Fibroblast of the aortic adventitia (primary cell): ENCODE results near the gene LGALS4. TPM values are rescaled to one million over a fixed set of nuclear protein-coding genes. Genes with fewer than 3 reads are reported as not detected.
"Not testable (repeated sequence)": the region's sequence is repeated elsewhere in the genome, so short reads cannot be mapped to it uniquely, and the experiment has no call there.

Experiments
- DNase-seq: peaks from one replicate; pipeline ENCODE4 v3.0.0-alpha.2; 2010; ENCODE audit warnings: low read depth
- H3K4me3 ChIP-seq: 2 replicates; pipeline ENCODE4 v1.5.1; 2011; ENCODE audit warnings: low read depth, mild to moderate bottlenecking, control low read depth, low read length, moderate library complexity
- total RNA-seq: library from RNA; depleted of rRNA; stranded (reverse); fragments of >200 nt; gene quantifications from 2 replicates; pipeline ENCODE4 v1.2.3, GENCODE V29; 2012; ENCODE audit warnings: low replicate concordance
- TF ChIP-seq, protein P1 (sequence below): IDR thresholded peaks from 2 replicates; pipeline ENCODE4 v1.5.1; 2011; ENCODE audit warnings: mild to moderate bottlenecking, low read length, control low read depth, inconsistent platforms; ENCODE audit not compliant: insufficient read depth

The LGALS4 gene
- total RNA-seq, 1 donor: not detected

DNA sequence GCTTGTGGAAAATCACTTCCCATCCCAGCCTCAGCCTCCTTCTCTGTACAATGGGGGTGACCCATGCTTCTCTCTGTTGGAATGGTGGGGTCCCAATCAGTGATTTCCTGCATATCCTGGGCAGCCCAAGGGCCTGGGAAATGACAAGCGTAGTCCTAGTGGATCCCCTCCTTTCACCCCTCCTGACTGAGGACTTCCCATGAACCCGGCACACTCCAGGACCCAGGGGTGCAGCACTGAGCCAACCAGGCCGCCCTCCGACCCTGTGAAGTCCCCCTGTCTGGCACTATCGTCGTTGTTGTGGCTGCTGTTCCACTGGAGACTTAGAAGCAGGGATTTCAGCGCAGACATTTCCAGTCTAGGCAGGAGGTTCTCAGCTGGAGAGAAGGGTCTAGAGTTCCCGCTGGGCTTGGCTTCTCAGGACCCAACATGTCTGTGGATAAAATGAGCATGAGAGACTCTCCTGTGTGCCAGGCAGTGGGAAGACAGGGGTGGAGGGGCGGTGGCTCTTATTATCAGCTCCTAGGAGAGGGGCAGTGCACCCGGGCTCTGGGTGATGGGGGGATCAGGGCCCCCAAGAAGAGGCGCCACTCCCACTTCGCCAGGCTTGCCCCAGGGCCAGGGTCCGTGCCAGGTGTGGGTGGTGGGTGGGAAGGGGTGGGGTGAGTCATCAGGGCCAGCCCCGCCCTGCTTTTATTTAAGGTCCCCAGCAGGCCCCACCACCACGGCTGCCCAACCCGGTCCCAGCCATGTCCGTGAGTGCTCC is 24.1 kb downstream of the LGALS4 start, which contains the start of gene LGALS7B:
Gene LGALS7B (plus strand): TSS at position 723 of the 766 bp plus-strand sequence. CDS start 27 bp downstream, at position 750.
- no peak for DNase-seq
- no peak within 1 kb of the TSS for H3K4me3 ChIP-seq
- TF ChIP-seq, protein P1, sequence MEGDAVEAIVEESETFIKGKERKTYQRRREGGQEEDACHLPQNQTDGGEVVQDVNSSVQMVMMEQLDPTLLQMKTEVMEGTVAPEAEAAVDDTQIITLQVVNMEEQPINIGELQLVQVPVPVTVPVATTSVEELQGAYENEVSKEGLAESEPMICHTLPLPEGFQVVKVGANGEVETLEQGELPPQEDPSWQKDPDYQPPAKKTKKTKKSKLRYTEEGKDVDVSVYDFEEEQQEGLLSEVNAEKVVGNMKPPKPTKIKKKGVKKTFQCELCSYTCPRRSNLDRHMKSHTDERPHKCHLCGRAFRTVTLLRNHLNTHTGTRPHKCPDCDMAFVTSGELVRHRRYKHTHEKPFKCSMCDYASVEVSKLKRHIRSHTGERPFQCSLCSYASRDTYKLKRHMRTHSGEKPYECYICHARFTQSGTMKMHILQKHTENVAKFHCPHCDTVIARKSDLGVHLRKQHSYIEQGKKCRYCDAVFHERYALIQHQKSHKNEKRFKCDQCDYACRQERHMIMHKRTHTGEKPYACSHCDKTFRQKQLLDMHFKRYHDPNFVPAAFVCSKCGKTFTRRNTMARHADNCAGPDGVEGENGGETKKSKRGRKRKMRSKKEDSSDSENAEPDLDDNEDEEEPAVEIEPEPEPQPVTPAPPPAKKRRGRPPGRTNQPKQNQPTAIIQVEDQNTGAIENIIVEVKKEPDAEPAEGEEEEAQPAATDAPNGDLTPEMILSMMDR: no peak

DNA sequence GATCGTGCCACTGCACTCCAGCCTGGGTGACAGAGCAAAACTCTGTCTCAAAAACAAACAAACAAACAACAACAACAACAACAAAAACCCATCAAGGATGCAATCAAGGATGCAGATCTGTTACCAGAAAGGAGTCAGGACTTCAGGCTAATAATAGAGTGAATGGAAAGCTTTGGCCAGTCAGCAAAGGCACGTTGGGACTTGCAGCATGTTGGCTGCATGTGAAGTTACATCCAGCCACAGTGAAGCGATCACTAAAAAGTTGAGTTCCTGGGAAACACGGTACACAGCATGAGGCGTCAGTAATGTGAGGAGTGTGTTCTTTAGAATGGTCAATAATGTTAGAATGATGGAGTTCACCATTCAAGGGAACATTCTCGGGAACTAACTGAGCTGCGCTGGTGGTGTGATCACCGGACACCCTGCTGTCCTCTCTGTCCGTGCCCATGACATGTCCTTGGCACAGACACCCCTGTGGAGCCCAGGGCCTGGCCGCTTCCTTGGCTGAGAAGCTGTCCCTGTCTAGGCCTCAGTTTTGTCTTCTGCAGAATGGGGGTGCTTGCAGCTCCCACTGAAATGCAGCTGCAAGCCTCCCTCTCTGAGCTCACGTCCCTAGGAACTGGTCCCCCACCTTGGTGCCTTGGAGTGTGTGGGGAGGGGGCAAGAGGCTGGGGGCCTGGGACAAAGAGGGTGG is 26.0 kb downstream of the LGALS4 start:
- no peak overlapping the region for H3K4me3 ChIP-seq
- no peak for DNase-seq
- TF ChIP-seq, protein P1: no peak

DNA sequence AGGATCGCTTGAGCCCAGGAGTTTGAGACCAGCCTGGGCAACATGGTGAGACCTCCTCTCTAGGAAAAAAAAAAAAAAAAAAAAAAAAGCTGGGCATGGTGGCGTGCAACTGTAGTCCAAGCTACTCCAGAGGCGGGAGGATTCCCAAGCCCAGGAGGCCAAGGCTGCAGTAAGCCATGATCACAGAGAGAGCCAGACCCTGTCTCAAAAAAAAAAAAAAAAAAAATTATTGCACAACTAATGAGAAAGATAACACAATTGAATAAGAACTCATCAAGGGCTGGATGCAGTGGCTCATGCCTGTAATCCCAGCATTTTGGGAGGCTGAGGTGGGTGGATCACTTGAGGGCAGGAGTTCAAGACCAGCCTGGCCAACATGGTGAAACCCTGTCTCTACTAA is 26.7 kb downstream of the LGALS4 start:
- not testable (repeated sequence) for DNase-seq, H3K4me3 ChIP-seq

DNA sequence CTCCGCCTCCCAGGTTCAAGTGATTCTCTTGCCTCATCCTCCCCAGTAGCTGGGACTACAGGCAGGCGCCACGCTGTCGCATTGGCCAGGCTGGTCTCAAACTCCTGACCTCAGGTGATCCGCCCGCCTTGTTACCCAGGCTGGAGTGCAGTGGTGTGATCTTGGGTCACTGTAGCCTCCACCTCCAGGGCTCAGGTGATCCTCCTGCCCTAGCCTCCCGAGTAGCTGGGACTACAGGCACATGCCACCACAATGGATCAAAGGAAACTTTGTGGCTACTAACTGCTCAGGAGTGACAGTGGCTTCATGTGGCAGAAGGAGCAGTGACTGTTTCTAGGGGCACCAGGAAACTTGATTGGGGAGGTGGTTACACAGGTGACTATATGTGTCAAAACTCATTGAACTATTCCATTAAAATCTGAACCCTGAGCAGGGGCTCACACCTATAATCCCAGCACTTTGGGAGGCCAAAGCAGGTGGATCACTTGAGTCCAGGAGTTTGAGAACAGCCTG is 27.5 kb downstream of the LGALS4 start:
- DNase-seq: no peak
- TF ChIP-seq, protein P1: no peak
- no peak overlapping the region for H3K4me3 ChIP-seq

DNA sequence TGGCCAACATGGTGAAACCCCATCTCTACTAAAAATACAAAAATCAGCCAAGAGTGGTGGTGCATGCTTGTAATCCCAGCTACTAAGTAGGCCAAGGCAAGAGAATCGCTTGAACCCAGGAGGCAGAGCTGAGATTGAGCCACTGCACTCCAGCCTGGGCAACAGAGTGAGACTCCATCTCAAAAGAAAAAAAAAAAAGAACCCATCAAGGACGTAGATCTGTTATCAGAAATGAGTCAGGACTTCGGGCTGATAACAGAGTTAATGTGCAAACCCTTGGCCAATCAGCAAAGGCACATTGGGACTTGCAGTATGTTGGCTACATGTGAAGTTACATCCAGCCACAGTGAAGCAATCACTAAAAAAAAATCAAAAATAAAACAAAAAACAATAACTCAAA is 28.5 kb downstream of the LGALS4 start:
- no peak overlapping the region for H3K4me3 ChIP-seq
- peak; percentile 87 for DNase-seq
- TF ChIP-seq, protein P1: no peak

DNA sequence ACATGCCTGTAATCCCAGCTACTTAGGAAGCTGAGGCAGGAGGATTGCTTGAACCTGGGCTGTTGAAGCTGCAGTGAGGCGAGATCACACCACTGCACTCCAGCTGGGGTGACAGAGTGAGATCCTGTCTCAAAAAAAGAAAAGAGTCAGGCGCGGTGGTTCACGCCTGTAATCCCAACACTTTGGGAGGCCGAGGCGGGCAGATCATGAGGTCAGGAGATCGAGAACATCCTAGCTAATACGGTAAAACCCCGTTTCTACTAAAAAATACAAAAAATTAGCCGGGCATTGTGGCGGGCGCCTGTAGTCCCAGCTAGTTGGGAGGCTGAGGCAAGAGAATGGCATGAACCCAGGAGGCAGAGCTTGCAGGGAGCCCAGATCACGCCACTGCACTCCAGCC is 30.5 kb downstream of the LGALS4 start:
- not testable (repeated sequence) for DNase-seq, H3K4me3 ChIP-seq

DNA sequence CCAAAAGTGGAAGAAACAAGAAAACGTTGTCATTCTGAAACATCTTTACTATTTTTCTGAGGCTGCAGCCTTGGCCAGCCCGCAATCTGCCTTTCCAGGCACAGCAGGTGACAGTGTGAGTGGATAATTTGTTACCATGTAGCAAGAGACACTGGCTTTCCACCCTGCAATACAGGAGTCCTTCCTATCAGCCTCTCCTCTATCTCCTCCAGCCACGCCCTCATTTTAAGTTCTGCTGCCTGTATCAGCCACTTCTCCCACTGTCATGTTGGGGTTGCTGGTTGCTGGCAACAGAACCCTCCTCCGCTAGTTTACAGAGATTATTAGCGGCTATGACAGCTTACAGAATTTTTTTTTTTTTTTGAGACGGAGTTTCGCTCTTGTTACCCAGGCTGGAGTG is 31.7 kb downstream of the LGALS4 start:
- DNase-seq: no peak
- TF ChIP-seq, protein P1: no peak
- no peak overlapping the region for H3K4me3 ChIP-seq
